WERI-Rb-1 (cell line): Measurements from ENCODE around the gene BRAF.
A peak's percentile ranks its signal among the peaks of the same experiment; 100 is the strongest.
"Not testable (repeated sequence)": the region's sequence is repeated elsewhere in the genome, so short reads cannot be mapped to it uniquely, and the experiment has no call there.

Experiments
- DNase-seq: peaks from one replicate; pipeline ENCODE4 v3.0.0-alpha.2; 2020
- H3K27ac ChIP-seq: fragments of 250-450 bp; sonication (Bioruptor Pico); 2 replicates; pipeline ENCODE4 v1.5.1; 2020; ENCODE audit warnings: mild to moderate bottlenecking, moderate library complexity
- H3K27me3 ChIP-seq: fragments of 250-450 bp; sonication (Bioruptor Pico); 2 replicates; pipeline ENCODE4 v1.5.1; 2021; ENCODE audit warnings: mild to moderate bottlenecking, low read depth, moderate library complexity; ENCODE audit not compliant: insufficient read depth, severe bottlenecking
- H3K36me3 ChIP-seq: fragments of 250-450 bp; sonication (Bioruptor Pico); 2 replicates; pipeline ENCODE4 v1.5.1; 2020; ENCODE audit warnings: mild to moderate bottlenecking, moderate library complexity
- H3K4me3 ChIP-seq: 2 replicates; pipeline ENCODE4 v1.5.1; 2011; ENCODE audit warnings: low read depth, mild to moderate bottlenecking, control low read depth, low read length
- H3K9me3 ChIP-seq: fragments of 250-450 bp; sonication (Bioruptor Pico); 2 replicates; pipeline ENCODE4 v1.5.1; 2021; ENCODE audit warnings: mild to moderate bottlenecking, moderate library complexity; ENCODE audit not compliant: severe bottlenecking
- CTCF ChIP-seq: IDR thresholded peaks from 2 replicates; pipeline ENCODE4 v1.5.1; 2011; ENCODE audit warnings: low read depth, mild to moderate bottlenecking, control low read depth, inconsistent platforms, low read length

The BRAF gene

GRCh38 chr7:140928491-140929309, 4.0 kb upstream of the BRAF start:
- Histone ChIP-seq H3K36me3 (peaks cover 2% of the 10 kb centered on the region; the same call in 1 of the 2 replicates), H3K27ac (no peak overlapping the region), H3K4me3 (no peak overlapping the region), H3K9me3 (no peaks in the 10 kb centered on the region), H3K27me3 (no peaks in the 10 kb centered on the region)
- no peak for DNase-seq
- no peak for TF ChIP-seq CTCF

- not testable (repeated sequence) for DNase-seq, H3K27ac ChIP-seq, H3K4me3 ChIP-seq, H3K27me3 ChIP-seq, H3K9me3 ChIP-seq, H3K36me3 ChIP-seq
Observed at GRCh38 chr7:140927945-140928344, 3.2 kb upstream of the BRAF start.

GRCh38 chr7:140927351-140927750, 2.6 kb upstream of the BRAF start:
- no peak for DNase-seq
- H3K27me3 ChIP-seq, result no peaks in the 10 kb centered on the region
- H3K9me3 ChIP-seq, result no peaks in the 10 kb centered on the region
- no peak overlapping the region for H3K4me3 ChIP-seq
- no peak overlapping the region for H3K27ac ChIP-seq
- peaks cover 2% of the 10 kb centered on the region; the same call in 1 of the 2 replicates for H3K36me3 ChIP-seq
- TF ChIP-seq CTCF, result no peak

GRCh38 chr7:140926021-140926817, 1.5 kb upstream of the BRAF start:
- Histone ChIP-seq H3K9me3 (no peaks in the 10 kb centered on the region), H3K4me3 (no peak overlapping the region), H3K27me3 (no peaks in the 10 kb centered on the region), H3K36me3 (peaks cover 2% of the 10 kb centered on the region; the same call in 1 of the 2 replicates), H3K27ac (no peak overlapping the region)
- TF ChIP-seq CTCF, result no peak
- DNase-seq, result no peak

- Histone ChIP-seq H3K36me3 (peaks cover 2% of the 10 kb centered on the region; the same call in 1 of the 2 replicates), H3K4me3 (peak overlapping the region; percentile 97), H3K9me3 (no peaks in the 10 kb centered on the region), H3K27ac (peak overlapping the region; percentile 98), H3K27me3 (no peaks in the 10 kb centered on the region)
- DNase-seq, result peak; percentile 81
- TF ChIP-seq CTCF, result peak; percentile 56
Observed at GRCh38 chr7:140924019-140924820, 509 bp downstream of the BRAF start.
